SU-DHL-6 (cell line): ENCODE data around the gene NHS.

Experiments
- H2AFZ ChIP-seq: fragments of 200-600 bp; sonication (generic); 2 replicates; pipeline ENCODE4 v1.6.1; 2014; ENCODE audit warnings: low read depth, mild to moderate bottlenecking, moderate library complexity, mixed read lengths, antibody characterized with exemption, low read length; ENCODE audit not compliant: severe bottlenecking
- H3F3A ChIP-seq: fragments of 200-600 bp; shearing (Covaris generic); 2 replicates; pipeline ENCODE4 v1.6.0; 2016; ENCODE audit warnings: antibody characterized with exemption, mild to moderate bottlenecking; ENCODE audit not compliant: insufficient read depth
- H3K27ac ChIP-seq: fragments of 200-600 bp; sonication (generic); 2 replicates; pipeline ENCODE4 v1.5.1; 2016; ENCODE audit warnings: low read depth, mild to moderate bottlenecking, low read length, moderate library complexity, mixed read lengths
- H3K27me3 ChIP-seq: fragments of 200-600 bp; sonication (generic), shearing (Covaris generic); 2 replicates; pipeline ENCODE4 v1.6.0; 2014; ENCODE audit warnings: mild to moderate bottlenecking, low read length
- H3K36me3 ChIP-seq: fragments of 200-600 bp; sonication (generic); 2 replicates; pipeline ENCODE4 v1.6.1; 2014; ENCODE audit warnings: mild to moderate bottlenecking, low read length, mixed read lengths
- H3K4me2 ChIP-seq: fragments of 300-600, 200-600 bp; shearing (Covaris generic), sonication (generic); 2 replicates; pipeline ENCODE4 v1.6.0; 2014; ENCODE audit warnings: low read length, low read depth, mild to moderate bottlenecking; ENCODE audit not compliant: poor library complexity, severe bottlenecking
- H3K4me3 ChIP-seq: fragments of 200-600 bp; sonication (generic); 2 replicates; pipeline ENCODE4 v1.5.1; 2014; ENCODE audit warnings: antibody characterized with exemption, low read length, mild to moderate bottlenecking, mixed read lengths; ENCODE audit not compliant: insufficient read depth, poor library complexity, severe bottlenecking
- H3K79me2 ChIP-seq: fragments of 200-600 bp; sonication (generic); 2 replicates; pipeline ENCODE4 v1.6.1; 2014; ENCODE audit warnings: mild to moderate bottlenecking, low read length, moderate library complexity; ENCODE audit not compliant: insufficient read depth
- H3K9ac ChIP-seq: fragments of 200-600 bp; sonication (generic); 2 replicates; pipeline ENCODE4 v1.7.0; 2014; ENCODE audit warnings: mild to moderate bottlenecking, low read length
- H3K9me2 ChIP-seq: fragments of 200-600 bp; sonication (generic); replicated peaks from 2 replicates; pipeline ENCODE4 v1.6.1; 2014; ENCODE audit warnings: low read length; ENCODE audit not compliant: insufficient read depth
- H3K9me3 ChIP-seq: fragments of 200-600 bp; sonication (generic); 2 replicates; pipeline ENCODE4 v1.6.1; 2014; ENCODE audit warnings: low read length, mixed read lengths; ENCODE audit not compliant: insufficient read depth
- H4K20me1 ChIP-seq: fragments of 200-600 bp; sonication (generic); 2 replicates; pipeline ENCODE4 v1.6.1; 2014; ENCODE audit warnings: low read depth, mild to moderate bottlenecking, antibody characterized with exemption, low read length, moderate library complexity, mixed read lengths
- EZH2phosphoT487 ChIP-seq: fragments of 200-600 bp; sonication (generic), shearing (Covaris generic); conservative IDR thresholded peaks from 2 replicates; pipeline ENCODE4 v1.6.1; 2018; ENCODE audit warnings: mild to moderate bottlenecking, antibody characterized with exemption, low read length, moderate library complexity, mixed read lengths
- TF ChIP-seq, protein P1 (sequence below): fragments of 200-600 bp; sonication (generic); IDR thresholded peaks from one replicate; pipeline ENCODE4 v1.5.1; 2017; ENCODE audit warnings: antibody characterized with exemption, mild to moderate bottlenecking, low read length, moderate library complexity; ENCODE audit not compliant: insufficient read depth, poor library complexity, severe bottlenecking

The NHS gene

DNA sequence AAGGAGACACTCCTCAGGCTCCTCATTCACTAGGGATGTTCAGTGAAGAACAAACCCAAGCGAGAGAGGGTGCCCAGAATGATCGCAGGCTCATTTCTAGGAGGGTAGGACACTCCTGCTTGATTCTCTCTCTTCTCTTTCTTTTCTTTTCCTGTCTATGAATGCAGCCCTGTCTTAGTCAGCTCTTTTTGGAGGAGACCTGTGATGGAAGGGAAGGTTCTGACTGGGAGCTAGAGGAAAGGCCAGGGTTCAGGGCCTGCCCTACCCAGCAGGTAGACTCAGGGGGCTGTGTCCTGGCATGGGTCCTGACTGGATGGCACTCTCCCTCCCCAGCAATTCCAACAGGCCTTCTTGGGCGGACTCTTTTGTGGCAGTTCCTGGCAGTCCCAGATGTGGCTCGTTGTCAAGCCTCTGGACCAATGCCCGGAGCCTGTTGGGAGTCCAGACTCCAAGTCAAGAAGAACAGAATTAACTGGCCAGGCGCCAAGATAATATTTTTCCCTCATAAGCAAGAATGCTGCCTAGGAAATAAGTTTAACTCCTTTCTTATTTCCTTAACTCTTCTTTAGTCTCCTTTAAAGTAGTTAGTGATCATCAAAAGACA, 222.9 kb downstream of the NHS start:
- H3K9me2 ChIP-seq, result no peaks in the 10 kb centered on the region
- no peak overlapping the region for H3K9ac ChIP-seq
- H3F3A ChIP-seq, result no peaks in the 10 kb centered on the region
- H3K4me2 ChIP-seq, result no peak overlapping the region
- H3K4me3 ChIP-seq, result no peak overlapping the region
- H3K36me3 ChIP-seq, result no peaks in the 10 kb centered on the region
- no peaks in the 10 kb centered on the region for H3K79me2 ChIP-seq
- H2AFZ ChIP-seq, result no peak overlapping the region
- H3K9me3 ChIP-seq, result no peaks in the 10 kb centered on the region
- H3K27me3 ChIP-seq, result no peaks in the 10 kb centered on the region
- TF ChIP-seq EZH2phosphoT487, result no peak
- TF ChIP-seq, protein P1, sequence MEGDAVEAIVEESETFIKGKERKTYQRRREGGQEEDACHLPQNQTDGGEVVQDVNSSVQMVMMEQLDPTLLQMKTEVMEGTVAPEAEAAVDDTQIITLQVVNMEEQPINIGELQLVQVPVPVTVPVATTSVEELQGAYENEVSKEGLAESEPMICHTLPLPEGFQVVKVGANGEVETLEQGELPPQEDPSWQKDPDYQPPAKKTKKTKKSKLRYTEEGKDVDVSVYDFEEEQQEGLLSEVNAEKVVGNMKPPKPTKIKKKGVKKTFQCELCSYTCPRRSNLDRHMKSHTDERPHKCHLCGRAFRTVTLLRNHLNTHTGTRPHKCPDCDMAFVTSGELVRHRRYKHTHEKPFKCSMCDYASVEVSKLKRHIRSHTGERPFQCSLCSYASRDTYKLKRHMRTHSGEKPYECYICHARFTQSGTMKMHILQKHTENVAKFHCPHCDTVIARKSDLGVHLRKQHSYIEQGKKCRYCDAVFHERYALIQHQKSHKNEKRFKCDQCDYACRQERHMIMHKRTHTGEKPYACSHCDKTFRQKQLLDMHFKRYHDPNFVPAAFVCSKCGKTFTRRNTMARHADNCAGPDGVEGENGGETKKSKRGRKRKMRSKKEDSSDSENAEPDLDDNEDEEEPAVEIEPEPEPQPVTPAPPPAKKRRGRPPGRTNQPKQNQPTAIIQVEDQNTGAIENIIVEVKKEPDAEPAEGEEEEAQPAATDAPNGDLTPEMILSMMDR, result no peak
- no peak overlapping the region for H3K27ac ChIP-seq
- no peaks in the 10 kb centered on the region for H4K20me1 ChIP-seq

DNA sequence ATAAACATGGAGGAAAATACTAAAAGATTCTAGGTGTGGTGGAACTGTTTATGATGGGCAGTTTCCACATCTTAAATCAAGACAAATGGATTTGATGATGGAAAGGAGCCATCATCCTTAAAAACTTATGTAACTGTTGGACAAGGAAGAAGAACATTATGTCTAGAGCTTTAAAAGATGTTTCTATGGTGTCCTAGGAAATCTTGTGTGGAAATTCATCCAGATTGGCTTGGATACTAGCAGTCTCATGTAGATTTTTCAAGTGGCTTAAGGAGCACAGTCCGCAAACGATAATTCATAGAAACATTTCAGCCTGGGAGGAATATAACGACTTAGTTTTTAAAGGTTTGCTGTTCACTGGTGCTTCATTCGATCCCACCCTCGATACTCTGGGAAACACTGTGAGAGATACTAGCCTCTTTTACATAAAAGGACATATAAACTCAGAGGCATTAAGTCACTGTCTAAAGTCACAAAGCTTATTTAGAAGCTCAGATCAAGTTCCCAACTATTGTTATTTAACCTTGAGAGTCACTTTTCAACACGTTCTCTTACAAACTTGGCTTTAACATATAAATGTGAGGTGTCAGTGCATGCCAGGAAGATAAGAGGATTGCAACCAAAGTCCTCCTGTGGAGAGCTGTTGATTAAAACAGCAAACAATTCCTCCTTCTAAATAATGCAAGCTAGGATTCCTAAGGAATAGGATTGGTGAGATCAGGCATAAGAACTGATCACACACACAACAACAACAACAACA, 226.6 kb downstream of the NHS start:
- no peak overlapping the region for H3K4me3 ChIP-seq
- H3K36me3 ChIP-seq, result no peaks in the 10 kb centered on the region
- no peak overlapping the region for H3K4me2 ChIP-seq
- H3K9me2 ChIP-seq, result no peaks in the 10 kb centered on the region
- no peaks in the 10 kb centered on the region for H3K79me2 ChIP-seq
- no peak overlapping the region for H2AFZ ChIP-seq
- no peaks in the 10 kb centered on the region for H3F3A ChIP-seq
- H3K27me3 ChIP-seq, result no peaks in the 10 kb centered on the region
- no peak overlapping the region for H3K9ac ChIP-seq
- no peak for TF ChIP-seq EZH2phosphoT487
- TF ChIP-seq, protein P1, result no peak
- no peak overlapping the region for H3K27ac ChIP-seq
- H3K9me3 ChIP-seq, result no peaks in the 10 kb centered on the region
- no peaks in the 10 kb centered on the region for H4K20me1 ChIP-seq

DNA sequence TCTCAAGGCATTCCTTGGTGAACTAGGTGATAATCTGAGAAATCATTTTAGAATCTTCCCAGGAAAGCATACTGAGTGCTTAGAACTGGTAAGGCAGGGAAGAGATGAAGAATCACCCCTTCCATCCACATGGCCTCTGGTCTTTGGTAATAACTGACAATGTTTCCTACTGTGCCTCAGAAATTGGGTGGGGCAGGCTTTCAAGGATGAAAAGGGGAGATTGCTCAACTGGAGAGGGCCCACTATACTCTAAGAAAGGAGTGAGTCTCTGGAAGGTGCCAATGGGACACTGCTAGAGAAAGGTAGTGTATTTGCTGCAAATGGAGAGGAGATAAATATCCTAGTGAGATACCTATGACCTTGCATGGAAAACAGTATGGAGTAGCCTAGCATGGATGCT, 227.2 kb downstream of the NHS start:
- H3K4me2 ChIP-seq, result no peak overlapping the region
- H3K9me3 ChIP-seq, result no peaks in the 10 kb centered on the region
- H3K27ac ChIP-seq, result no peak overlapping the region
- no peak overlapping the region for H3K4me3 ChIP-seq
- H3F3A ChIP-seq, result no peaks in the 10 kb centered on the region
- no peaks in the 10 kb centered on the region for H3K27me3 ChIP-seq
- no peaks in the 10 kb centered on the region for H3K9me2 ChIP-seq
- no peaks in the 10 kb centered on the region for H3K79me2 ChIP-seq
- H3K9ac ChIP-seq, result no peak overlapping the region
- H3K36me3 ChIP-seq, result no peaks in the 10 kb centered on the region
- no peak overlapping the region for H2AFZ ChIP-seq
- H4K20me1 ChIP-seq, result no peaks in the 10 kb centered on the region
- TF ChIP-seq, protein P1, result no peak
- TF ChIP-seq EZH2phosphoT487, result no peak
